GM12801 (cell line): ENCODE results near the gene ZNF839.

ENCODE experiments used
- CTCF ChIP-seq: IDR thresholded peaks from one replicate; pipeline ENCODE4 v1.5.1; 2011; ENCODE audit warnings: control low read depth; ENCODE audit not compliant: insufficient read length; ENCODE audit errors: extremely low read depth

ZNF839 gene

GRCh38 chr14:102323102-102323501 lies 3.6 kb downstream of the ZNF839 start:
- no peak for TF ChIP-seq CTCF

GRCh38 chr14:102325791-102326345 lies 6.3 kb downstream of the ZNF839 start:
- TF ChIP-seq CTCF = no peak

DNA sequence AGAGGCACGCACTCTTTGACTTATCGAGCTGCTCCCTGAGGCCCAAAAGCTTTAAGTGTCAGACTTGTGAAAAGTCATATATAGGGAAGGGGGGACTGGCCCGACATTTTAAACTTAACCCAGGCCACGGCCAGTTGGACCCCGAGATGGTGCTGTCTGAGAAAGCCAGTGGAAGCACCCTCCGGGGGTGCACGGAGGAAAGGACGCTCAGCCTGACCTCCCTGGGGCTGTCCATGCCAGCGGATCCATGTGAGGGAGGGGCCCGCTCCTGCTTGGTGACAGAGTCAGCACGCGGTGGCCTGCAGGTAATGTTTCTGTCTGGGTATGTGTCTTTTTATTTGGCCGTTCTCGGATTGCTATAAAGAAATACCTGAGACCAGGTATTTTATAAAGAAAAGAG lies 7.0 kb downstream of the ZNF839 start:
- no peak for TF ChIP-seq CTCF

DNA sequence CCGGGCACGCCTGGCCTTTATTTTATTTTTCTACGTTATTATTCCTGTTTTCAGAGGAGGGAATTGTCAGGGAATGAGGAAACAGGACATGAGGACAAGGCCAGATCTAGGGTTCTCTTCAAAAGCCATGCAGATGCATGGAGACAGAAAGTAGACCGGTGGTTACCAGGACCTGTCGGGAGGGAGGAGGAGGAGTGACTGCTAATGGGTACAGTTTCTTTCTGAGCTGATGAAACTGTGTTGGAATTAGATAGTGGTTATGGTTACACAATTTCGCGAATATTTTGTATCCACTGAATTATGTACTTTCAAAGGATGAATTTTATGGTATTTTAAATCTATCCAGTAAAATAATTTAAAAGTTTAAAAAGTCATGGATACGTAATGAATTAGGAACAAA lies 11.3 kb downstream of the ZNF839 start:
- TF ChIP-seq CTCF = no peak

DNA sequence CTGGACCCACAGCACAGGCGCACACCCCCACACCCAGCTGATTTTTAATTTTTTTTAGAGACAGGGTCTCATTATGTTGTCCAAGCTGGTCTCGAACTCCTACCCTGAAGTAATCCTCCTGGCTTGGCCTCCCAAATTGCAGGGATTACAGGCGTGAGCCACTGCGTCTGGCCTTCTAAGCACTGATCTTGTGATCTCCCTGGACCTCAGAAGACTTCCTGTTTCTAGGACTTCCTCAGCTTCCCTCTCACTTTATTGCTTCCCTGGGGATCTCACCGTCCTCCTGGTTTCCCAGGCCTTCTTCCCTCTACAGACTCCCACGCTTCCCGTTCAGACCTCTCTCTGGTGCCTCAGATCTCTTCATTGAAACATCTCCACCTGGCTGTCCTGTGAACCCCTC lies 13.8 kb downstream of the ZNF839 start:
- no peak for TF ChIP-seq CTCF

DNA sequence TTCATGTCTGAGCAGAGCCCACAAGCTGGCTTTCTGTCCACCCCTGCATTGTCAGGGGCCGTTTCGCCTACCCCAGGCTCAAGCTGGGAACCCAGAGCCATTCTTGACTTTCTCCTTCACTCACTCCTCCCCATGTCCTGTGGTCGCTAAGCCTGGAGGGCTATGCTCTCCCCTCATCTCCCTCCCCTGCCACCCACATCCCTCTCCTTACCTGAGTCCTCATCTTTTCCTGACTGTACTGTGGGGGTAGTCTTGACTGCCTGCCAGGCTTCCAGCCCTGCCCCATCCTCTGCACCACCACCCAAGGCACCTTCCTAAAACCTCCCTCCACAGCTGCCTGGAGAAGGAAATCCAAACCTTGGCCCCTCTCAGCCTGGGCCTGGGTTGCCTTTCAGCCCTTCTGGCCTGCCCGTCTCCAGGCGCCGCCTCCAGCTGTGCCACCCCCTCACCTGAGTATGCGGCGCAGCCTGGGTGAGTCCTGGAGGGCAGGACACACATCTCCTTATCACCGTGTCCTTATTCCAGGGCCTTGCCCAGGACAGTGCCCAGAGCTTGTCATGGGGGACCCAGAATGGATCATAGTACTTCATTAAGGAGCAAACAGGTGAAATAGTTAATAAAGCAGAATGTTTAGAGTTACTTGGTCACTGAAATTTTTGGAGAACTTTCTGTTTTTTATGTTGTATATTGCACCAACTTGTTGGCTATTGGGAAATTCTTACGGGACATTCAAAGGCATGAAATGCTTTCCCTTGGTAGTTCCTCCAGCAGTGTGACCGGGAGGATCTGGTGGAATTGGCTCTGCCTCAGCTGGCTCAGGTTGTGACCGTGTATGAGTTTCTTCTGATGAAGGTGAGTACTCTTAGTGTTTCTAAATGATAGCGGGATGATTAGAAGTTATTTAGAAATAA lies 14.5 kb downstream of the ZNF839 start:
- no peak for TF ChIP-seq CTCF

GRCh38 chr14:102335163-102335562 lies 15.6 kb downstream of the ZNF839 start:
- no peak for TF ChIP-seq CTCF
